WTC11 (cell line): Measurements from ENCODE around the gene CCDC141. TPM values are rescaled to one million over a fixed set of nuclear protein-coding genes. Genes with fewer than 3 reads are reported as not detected.

Experiments used
- ATAC-seq: fragments of 200-7000 bp; cut with Tn5 transposase; 2 replicates; pipeline ENCODE4 v1.10.0; 2021; ENCODE audit warnings: mild to moderate bottlenecking, moderate library complexity
- CTCF ChIA-PET: fragments of 300-600 bp; sonication (Branson Sonifier 250); formaldehyde crosslinking; loops from one replicate; lab custom pipeline; 2021; ENCODE audit warnings: antibody characterized with exemption; lab: Charles Lee
- POLR2A ChIA-PET: fragments of 350-600 bp; sonication (Branson Sonifier 250); formaldehyde crosslinking; loops from one replicate; lab custom pipeline; 2021; ENCODE audit warnings: antibody characterized with exemption; lab: Charles Lee
- DNase-seq: peaks from one replicate; pipeline ENCODE4 v3.0.0; 2021; ENCODE audit warnings: low spot score
- H3K27ac Mint-ChIP-seq: 2 replicates; pipeline ENCODE4 v1.8.0; 2021; ENCODE audit warnings: mixed read lengths
- H3K27me3 Mint-ChIP-seq: 2 replicates; pipeline ENCODE4 v1.8.0; 2021; ENCODE audit warnings: low read depth, mild to moderate bottlenecking, moderate library complexity, mixed read lengths
- H3K36me3 Mint-ChIP-seq: 2 replicates; pipeline ENCODE4 v1.8.0; 2021; ENCODE audit warnings: mixed read lengths
- H3K4me1 Mint-ChIP-seq: 2 replicates; pipeline ENCODE4 v1.8.0; 2022; ENCODE audit warnings: mixed read lengths
- H3K4me3 Mint-ChIP-seq: 2 replicates; pipeline ENCODE4 v1.8.0; 2021; ENCODE audit warnings: mild to moderate bottlenecking, moderate library complexity, mixed read lengths
- H3K9me3 Mint-ChIP-seq: 2 replicates; pipeline ENCODE4 v1.8.0; 2021; ENCODE audit warnings: mixed read lengths
- CDX4 ChIP-seq: fragments of 250-450 bp; sonication (Bioruptor Pico); IDR thresholded peaks from 2 replicates; pipeline ENCODE4 v1.9.0; 2021; ENCODE audit warnings: moderate library complexity, mild to moderate bottlenecking, inconsistent platforms, borderline replicate concordance
- FOXP1 ChIP-seq: sonication (generic); formaldehyde crosslinking; IDR thresholded peaks from 2 replicates; pipeline ENCODE4 v1.8.0; 2022; ENCODE audit warnings: missing genetic modification reagents, mild to moderate bottlenecking, moderate library complexity, borderline replicate concordance
- JUN ChIP-seq: sonication (generic); formaldehyde crosslinking; IDR thresholded peaks from 2 replicates; pipeline ENCODE4 v1.8.0; 2023; ENCODE audit warnings: mild to moderate bottlenecking, missing genetic modification reagents
- MYBL2 ChIP-seq: sonication (generic); formaldehyde crosslinking; IDR thresholded peaks from 2 replicates; pipeline ENCODE4 v1.8.1; 2023; ENCODE audit warnings: mild to moderate bottlenecking, moderate library complexity, missing genetic modification reagents
- OVOL2 ChIP-seq: fragments of 250-450 bp; sonication (Bioruptor Pico); IDR thresholded peaks from 2 replicates; pipeline ENCODE4 v1.9.0; 2021; ENCODE audit warnings: mild to moderate bottlenecking, borderline replicate concordance
- RORB ChIP-seq: fragments of 250-450 bp; sonication (Bioruptor Pico); IDR thresholded peaks from 2 replicates; pipeline ENCODE4 v1.9.0; 2021; ENCODE audit warnings: mild to moderate bottlenecking
- TEAD1 ChIP-seq: sonication (generic); formaldehyde crosslinking; IDR thresholded peaks from 2 replicates; pipeline ENCODE4 v1.8.0; 2022; ENCODE audit warnings: mild to moderate bottlenecking, missing genetic modification reagents
- TP53 ChIP-seq: sonication (generic); formaldehyde crosslinking; IDR thresholded peaks from 2 replicates; pipeline ENCODE4 v1.8.1; 2023; ENCODE audit warnings: mild to moderate bottlenecking, missing genetic modification reagents
- ZNF317 ChIP-seq: sonication (generic); formaldehyde crosslinking; IDR thresholded peaks from 2 replicates; pipeline ENCODE4 v1.8.1; 2023; ENCODE audit warnings: low read depth, mild to moderate bottlenecking, moderate library complexity, missing genetic modification reagents, borderline replicate concordance
- total RNA-seq: library from RNA; stranded (reverse); gene quantifications from 3 replicates; pipeline ENCODE4 v1.2.3, GENCODE V29; 2021
- TF ChIP-seq, protein P1 (sequence below): sonication (generic); formaldehyde crosslinking; IDR thresholded peaks from 2 replicates; pipeline ENCODE4 v1.8.0; 2023; ENCODE audit warnings: missing genetic modification reagents
- TF ChIP-seq, protein P2 (sequence below): fragments of 250-450 bp; sonication (Bioruptor Pico); IDR thresholded peaks from 2 replicates; pipeline ENCODE4 v1.9.0; 2021; ENCODE audit warnings: mild to moderate bottlenecking
- TF ChIP-seq, protein P3 (sequence below): sonication (generic); formaldehyde crosslinking; conservative IDR thresholded peaks from 2 replicates; pipeline ENCODE4 v1.8.1; 2023; ENCODE audit warnings: mild to moderate bottlenecking, low read depth, missing genetic modification reagents, moderate library complexity

The CCDC141 gene
- total RNA-seq, 1 experiment from 2014 or later: 8.5 TPM

DNA sequence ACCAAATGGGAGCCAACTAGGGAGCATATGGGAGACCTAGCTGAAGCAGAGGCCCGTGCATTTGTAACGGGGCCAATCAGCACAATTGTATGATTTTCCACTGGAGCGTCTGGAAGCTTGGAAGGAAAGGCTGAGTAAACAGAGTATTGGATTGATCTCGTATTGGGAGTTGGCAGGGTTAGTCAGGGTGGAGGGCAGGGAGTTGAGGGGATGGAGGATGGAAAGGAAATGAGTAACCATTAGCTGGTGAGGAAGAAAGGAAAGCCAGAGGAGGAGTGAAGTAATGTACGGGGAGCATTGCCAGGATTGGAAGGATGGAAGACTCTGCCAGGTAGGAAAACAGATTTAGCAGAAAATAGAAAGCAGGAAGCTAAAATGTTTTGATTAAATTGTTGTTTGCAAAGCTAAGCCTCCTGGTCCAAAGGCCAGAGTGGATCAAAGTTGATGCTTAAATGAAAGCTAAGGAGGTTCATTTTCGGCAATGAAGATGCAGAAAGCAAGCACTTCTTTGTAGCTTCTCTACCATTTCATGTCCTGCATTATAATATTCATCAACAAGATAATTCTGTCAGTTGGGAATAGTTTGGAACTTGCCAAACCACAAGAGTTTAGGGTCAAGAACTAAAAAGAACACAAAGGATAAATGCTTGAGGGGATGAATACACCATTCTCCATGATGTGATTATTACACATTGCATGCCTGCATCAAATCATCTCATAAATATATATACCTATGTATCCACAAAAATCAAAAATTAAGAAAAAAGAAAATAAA is 167.1 kb downstream of the CCDC141 start:
- POLR2A ChIA-PET: no interaction called here

DNA sequence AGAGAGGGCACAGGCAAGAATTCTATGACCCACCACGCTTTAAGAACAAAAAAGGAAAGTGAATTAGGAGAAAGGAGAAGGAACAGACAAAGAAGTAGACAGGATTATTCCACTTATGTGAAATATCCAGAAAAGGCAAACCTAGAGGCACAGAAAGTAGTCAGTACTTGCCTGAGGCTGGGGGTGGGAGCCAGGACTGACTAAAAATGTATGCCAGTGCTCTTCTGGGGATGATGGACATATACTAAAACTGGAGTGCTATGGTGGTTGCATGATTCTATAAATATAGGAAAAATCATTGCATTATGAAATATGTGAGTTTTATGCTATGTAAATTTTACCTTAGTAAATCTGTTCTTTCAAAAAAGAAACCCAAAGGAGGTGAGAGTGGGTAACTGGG is 168.9 kb downstream of the CCDC141 start:
- Mint-ChIP-seq H3K27me3 (no peaks in the 10 kb centered on the region), H3K27ac (no peak overlapping the region), H3K9me3 (no peaks in the 10 kb centered on the region), H3K36me3 (no peaks in the 10 kb centered on the region), H3K4me1 (peaks cover 4% of the 10 kb centered on the region; the same call in 1 of the 2 replicates), H3K4me3 (no peak overlapping the region)
- no peak for ATAC-seq
- CTCF ChIA-PET: interaction anchor here (1.6 kb wide), 1 partner anchor 20 kb away, joined by 4 read pairs; no protein-coding TSS in a partner anchor
- TF ChIP-seq, protein P1, sequence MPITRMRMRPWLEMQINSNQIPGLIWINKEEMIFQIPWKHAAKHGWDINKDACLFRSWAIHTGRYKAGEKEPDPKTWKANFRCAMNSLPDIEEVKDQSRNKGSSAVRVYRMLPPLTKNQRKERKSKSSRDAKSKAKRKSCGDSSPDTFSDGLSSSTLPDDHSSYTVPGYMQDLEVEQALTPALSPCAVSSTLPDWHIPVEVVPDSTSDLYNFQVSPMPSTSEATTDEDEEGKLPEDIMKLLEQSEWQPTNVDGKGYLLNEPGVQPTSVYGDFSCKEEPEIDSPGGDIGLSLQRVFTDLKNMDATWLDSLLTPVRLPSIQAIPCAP: no peak
- TF ChIP-seq FOXP1 (CRISPR knock-in tag) (no peak), RORB (CRISPR knock-in tag) (no peak), ZNF317 (CRISPR knock-in tag) (no peak)
- POLR2A ChIA-PET: no interaction called here
- DNase-seq: no peak

More for the DNA sequence above, 167.1 kb downstream of the CCDC141 start:
- CTCF ChIA-PET: interaction anchor here (1.4 kb wide), 1 partner anchor 137 kb away, joined by 3 read pairs; no protein-coding TSS in a partner anchor
- H3K36me3 Mint-ChIP-seq: no peaks in the 10 kb centered on the region
- H3K4me1 Mint-ChIP-seq: peaks cover 4% of the 10 kb centered on the region; the same call in 1 of the 2 replicates
- ATAC-seq (no peak), DNase-seq (no peak)
- no peaks in the 10 kb centered on the region for H3K9me3 Mint-ChIP-seq
- H3K27ac Mint-ChIP-seq: no peak overlapping the region
- no peaks in the 10 kb centered on the region for H3K27me3 Mint-ChIP-seq
- H3K4me3 Mint-ChIP-seq: no peak overlapping the region
- TF ChIP-seq FOXP1 (CRISPR knock-in tag): no peak
- TF ChIP-seq, all 79 proteins: peak for 0

DNA sequence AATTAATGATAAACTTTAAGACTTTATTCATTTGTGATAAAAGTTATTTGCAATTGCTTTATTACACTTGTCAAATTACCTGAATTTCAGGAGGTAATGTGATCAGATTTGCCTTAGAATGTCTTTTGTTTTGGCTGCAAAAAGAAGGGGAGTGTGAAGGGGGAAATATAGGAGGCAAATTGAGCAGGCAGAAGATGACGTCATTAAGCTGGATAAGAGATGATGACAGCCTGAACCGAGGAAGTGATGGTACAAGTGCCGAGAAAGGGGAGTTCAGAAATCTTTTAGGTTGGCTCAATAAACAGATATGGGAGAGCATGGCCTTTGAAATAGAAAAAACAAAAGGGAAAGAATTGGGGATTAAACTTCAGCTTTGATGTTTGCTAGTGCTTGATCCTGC is 169.7 kb downstream of the CCDC141 start:
- H3K27ac Mint-ChIP-seq: no peak overlapping the region
- peaks cover 4% of the 10 kb centered on the region; the same call in 1 of the 2 replicates for H3K4me1 Mint-ChIP-seq
- ChIA-PET POLR2A (no interaction called here), CTCF (interaction anchor here (1.6 kb wide), 1 partner anchor 249 kb away, joined by 4 read pairs; no protein-coding TSS in a partner anchor)
- H3K27me3 Mint-ChIP-seq: no peaks in the 10 kb centered on the region
- no peaks in the 10 kb centered on the region for H3K36me3 Mint-ChIP-seq
- no peak for TF ChIP-seq TEAD1 (CRISPR knock-in tag)
- TF ChIP-seq OVOL2 (CRISPR knock-in tag): no peak
- TF ChIP-seq, protein P2, sequence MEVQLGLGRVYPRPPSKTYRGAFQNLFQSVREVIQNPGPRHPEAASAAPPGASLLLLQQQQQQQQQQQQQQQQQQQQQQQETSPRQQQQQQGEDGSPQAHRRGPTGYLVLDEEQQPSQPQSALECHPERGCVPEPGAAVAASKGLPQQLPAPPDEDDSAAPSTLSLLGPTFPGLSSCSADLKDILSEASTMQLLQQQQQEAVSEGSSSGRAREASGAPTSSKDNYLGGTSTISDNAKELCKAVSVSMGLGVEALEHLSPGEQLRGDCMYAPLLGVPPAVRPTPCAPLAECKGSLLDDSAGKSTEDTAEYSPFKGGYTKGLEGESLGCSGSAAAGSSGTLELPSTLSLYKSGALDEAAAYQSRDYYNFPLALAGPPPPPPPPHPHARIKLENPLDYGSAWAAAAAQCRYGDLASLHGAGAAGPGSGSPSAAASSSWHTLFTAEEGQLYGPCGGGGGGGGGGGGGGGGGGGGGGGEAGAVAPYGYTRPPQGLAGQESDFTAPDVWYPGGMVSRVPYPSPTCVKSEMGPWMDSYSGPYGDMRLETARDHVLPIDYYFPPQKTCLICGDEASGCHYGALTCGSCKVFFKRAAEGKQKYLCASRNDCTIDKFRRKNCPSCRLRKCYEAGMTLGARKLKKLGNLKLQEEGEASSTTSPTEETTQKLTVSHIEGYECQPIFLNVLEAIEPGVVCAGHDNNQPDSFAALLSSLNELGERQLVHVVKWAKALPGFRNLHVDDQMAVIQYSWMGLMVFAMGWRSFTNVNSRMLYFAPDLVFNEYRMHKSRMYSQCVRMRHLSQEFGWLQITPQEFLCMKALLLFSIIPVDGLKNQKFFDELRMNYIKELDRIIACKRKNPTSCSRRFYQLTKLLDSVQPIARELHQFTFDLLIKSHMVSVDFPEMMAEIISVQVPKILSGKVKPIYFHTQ (CRISPR knock-in tag): no peak
- no peak for TF ChIP-seq CDX4 (CRISPR knock-in tag)
- TF ChIP-seq, protein P3, sequence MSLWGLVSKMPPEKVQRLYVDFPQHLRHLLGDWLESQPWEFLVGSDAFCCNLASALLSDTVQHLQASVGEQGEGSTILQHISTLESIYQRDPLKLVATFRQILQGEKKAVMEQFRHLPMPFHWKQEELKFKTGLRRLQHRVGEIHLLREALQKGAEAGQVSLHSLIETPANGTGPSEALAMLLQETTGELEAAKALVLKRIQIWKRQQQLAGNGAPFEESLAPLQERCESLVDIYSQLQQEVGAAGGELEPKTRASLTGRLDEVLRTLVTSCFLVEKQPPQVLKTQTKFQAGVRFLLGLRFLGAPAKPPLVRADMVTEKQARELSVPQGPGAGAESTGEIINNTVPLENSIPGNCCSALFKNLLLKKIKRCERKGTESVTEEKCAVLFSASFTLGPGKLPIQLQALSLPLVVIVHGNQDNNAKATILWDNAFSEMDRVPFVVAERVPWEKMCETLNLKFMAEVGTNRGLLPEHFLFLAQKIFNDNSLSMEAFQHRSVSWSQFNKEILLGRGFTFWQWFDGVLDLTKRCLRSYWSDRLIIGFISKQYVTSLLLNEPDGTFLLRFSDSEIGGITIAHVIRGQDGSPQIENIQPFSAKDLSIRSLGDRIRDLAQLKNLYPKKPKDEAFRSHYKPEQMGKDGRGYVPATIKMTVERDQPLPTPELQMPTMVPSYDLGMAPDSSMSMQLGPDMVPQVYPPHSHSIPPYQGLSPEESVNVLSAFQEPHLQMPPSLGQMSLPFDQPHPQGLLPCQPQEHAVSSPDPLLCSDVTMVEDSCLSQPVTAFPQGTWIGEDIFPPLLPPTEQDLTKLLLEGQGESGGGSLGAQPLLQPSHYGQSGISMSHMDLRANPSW (CRISPR knock-in tag): no peak
- no peak for TF ChIP-seq JUN (CRISPR knock-in tag)
- no peak for TF ChIP-seq TP53 (CRISPR knock-in tag)
- TF ChIP-seq MYBL2 (CRISPR knock-in tag): no peak
- no peak for TF ChIP-seq RORB (CRISPR knock-in tag)
- no peaks in the 10 kb centered on the region for H3K9me3 Mint-ChIP-seq
- no peak overlapping the region for H3K4me3 Mint-ChIP-seq
- DNase-seq (no peak), ATAC-seq (no peak)
